Amniotic epithelial cell (primary cell): ENCODE results near the gene UNC13A.
A peak's percentile ranks its signal among the peaks of the same experiment; 100 is the strongest.
"Not testable (repeated sequence)": the region's sequence is repeated elsewhere in the genome, so short reads cannot be mapped to it uniquely, and the experiment has no call there.

Experiments used
- DNase-seq: peaks from one replicate; pipeline ENCODE4 v3.0.0-alpha.2; 2010; ENCODE audit warnings: low read depth

Gene UNC13A

DNA sequence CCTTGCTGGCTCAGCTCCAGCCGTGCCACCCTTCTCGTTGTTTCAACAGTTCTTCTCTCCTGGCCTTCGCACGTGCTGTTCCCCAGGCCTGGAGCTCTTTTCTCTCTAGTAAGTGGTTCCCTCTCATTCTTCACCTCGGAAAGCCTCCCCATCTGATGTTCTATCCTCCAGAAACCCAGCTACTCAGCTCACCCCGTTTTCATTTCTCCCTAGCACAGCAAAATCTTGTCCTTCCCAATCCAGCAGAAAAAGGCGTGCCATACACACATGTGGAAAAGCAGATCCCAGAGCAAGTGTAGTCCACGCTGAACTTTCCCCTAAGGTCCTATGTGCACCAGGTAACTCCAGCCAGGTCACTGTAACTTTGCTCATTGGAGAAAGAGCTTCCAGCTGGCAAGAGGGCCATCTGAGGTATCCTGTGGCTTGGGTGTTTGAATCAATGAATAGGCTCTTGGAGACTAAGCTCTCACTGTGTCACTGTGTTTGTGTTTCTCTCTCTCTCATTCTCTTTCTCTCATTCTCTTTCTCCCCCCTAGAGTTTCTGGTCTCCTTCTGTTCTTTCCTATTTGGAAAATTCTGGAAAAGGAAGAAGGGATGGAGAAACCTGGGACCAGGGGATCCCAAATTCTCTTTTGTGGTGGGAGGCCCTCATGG, 83.7 kb downstream of the UNC13A start:
- DNase-seq = no peak

DNA sequence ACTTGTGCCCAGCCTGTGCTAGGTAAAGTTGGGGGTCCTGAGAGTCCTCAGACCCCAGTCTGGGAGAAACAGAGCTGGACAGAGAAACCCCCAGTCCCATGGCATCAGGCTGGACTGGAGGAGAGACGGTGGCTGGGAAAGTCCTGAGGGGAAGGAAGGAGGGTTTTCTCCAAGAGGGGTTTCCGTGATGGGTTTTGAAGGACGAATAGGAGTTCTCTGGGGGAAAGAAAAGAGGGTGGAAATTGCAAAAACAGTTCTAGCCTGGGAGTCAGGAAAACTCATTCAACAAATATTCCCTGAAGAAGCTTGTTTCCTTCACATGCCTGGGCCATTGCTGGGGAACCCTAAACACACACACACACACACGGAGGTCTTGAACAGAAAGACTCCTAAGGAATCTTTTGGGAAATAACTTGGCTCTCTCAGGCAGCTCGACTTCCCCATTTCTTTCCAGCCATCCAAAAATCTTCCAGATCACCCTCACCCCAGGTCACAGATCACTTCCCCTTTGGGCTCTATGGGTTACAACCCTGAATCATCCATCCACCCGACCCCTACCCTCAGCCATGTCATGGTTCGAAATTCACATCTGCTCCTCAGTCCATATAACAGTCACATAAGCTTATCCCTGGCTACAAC, 85.2 kb downstream of the UNC13A start:
- DNase-seq = no peak

DNA sequence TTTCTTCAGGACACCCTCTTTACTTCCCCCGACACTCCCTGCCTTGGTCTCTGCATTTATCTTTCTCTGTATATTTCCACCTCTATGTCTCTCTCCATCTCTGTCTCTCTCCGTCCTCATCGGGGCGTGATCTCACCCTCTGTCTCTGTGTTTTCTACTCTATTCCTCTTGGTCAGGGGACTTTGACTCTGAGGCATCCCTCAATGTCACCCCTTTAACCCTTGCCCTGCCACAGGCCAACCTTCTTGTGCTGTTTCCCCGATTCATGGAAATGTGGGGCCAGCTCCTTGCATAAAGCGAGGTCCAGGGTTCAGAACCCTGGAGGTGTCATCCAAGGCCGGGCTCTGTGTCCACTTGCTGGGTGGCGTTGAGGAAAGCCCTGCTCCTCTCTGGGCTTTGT, 85.9 kb downstream of the UNC13A start:
- no peak for DNase-seq

DNA sequence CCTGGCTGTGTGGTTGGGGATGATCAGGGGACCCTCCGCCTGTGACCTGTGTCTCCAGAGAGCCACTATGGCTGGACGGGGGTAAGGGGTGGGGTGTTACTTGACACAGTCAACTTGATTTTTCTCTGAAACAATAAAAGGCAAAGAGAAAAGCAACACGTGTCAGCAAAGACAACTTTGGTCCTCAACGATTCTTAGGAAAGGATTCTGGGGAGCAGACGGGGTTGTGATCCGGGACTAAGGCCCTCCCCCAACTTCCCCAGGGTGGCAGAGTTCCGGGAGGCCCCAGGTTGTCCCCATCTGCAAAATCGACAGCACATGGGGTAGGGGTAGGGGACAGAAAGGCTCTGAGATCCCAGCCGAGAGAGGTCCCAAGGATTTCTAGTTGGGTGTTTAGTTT, 86.5 kb downstream of the UNC13A start:
- no peak for DNase-seq

DNA sequence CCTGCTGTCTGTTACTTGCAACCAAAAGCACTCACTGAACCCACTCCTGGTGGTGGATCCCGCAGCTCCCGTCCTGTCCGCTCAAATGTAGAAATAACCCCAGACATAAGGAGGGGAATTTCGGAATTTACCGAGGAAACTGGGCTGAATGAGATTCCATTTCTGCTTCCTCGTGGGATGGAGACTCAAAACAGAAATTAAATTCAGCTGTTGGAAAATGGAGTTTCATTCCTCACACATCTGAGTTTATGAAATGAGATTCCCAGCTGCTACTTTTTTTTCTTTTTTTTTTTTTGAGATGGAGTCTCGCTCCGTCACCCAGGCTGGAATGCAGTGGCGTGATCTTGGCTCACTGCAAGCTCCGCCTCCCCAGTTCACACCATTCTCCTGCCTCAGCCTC, 88.4 kb downstream of the UNC13A start:
- DNase-seq = no peak

DNA sequence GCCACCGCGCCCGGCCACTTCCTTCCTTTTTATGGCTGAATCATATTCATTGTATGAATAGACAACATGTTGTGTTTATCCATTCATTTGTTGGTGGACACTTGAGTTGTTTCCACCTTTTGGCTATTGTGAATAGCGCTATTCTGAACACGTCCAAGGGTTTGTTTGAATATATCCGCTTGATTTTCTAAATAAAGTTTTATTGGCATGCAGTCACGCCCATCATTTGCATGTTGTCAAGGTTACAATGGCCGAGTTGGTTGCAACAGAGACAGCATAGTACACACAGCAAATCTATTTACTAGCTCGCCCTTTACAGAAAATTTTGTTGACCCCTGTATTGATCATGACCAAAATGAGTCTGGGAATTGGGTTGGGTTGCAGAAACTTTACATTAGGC, 89.2 kb downstream of the UNC13A start:
- no peak for DNase-seq

DNA sequence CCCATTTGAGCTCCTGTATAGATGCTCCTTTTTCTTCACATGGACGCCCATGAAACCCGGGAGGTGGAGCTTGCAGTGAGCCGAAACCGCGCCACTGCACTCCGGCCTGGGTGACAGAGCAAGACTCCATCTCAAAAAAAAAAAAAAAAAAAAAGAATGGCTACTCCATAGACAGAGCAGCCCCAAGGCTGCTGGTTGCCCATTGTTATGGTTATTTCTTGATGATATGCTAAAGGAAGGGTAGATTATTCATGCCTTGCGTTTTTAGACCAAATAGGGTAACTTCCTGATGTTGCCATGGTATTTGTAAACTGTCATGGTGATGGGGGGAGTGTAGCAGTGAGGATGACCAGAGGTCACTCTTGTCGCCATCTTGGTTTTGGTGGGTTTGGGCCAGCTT, 90.1 kb downstream of the UNC13A start:
- DNase-seq = not testable (repeated sequence)

DNA sequence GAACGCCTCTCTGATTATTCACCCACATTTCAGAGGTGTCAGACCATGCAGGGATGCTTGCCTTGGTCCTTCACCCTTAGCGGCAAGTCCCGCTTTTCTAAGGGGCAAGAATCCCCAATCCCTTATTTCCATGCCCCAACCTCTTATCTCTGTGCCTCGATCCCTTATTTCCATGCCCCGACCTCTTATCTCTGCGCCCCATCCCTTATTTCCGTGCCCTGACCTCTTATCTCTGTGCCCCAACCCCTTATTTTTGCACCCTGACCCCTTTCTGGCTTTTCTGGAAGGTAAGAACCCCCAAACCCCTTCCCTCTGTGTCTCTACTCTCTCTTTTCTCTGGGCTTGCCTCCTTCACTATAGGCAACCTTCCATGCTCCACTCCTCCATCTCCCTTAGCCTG, 93.9 kb downstream of the UNC13A start:
- DNase-seq = not testable (repeated sequence)

DNA sequence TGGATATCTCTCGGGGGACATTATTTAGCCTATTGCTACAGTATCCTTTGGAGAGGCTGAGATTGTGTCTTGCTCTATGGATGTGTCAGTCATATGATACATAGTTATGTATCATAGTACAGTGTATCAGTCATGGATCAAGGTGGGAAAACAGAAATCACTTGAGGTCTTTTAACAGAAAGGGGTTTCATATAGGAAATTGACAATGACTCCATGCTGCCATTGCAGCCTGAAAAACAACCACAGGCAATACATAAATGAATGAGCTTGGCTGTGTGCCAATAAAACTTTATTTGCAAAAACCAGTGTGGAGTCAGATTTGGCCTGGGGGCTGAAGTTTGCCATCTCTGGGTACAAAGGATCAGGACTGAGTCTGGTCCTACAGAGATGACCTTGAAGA, 97.3 kb downstream of the UNC13A start:
- no peak for DNase-seq

DNA sequence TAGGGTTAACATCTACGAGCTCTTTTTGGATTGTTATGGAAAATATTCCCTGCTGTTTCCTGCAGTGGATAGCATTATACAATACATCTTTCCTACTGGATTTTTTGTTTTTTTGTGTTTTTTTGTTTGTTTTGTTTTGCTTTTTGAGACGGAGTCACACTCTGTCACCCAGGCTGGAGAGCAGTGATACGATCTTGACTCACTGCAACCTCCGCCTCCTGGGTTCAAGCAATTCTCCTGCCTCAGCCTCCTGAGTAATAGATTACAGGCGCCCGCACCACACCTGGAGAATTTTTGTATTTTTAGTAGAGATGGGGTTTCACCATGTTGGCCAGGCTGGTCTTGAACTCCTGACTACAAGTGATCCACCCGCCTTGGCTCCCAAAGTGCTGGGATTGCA, 102.8 kb downstream of the UNC13A start:
- DNase-seq = not testable (repeated sequence)

DNA sequence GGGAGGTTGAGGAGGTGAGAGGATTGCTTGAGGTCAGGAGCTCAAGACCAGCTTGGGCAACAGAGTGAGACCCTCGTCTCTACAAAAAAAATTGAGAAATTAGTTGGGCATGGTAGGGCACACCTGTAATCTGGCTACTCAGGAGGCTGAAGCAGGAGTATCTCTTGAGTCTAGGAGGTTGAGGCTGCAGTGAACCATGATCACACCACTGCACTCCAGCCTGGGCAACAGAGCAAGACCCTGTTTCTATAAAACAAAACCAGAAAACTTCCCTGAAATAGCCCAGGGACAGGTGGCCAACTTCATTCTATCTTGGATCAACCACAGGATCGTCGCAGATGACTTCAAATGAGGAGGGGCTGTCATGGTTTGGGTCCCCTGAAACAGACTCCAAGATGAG, 104.0 kb downstream of the UNC13A start:
- DNase-seq = no peak

DNA sequence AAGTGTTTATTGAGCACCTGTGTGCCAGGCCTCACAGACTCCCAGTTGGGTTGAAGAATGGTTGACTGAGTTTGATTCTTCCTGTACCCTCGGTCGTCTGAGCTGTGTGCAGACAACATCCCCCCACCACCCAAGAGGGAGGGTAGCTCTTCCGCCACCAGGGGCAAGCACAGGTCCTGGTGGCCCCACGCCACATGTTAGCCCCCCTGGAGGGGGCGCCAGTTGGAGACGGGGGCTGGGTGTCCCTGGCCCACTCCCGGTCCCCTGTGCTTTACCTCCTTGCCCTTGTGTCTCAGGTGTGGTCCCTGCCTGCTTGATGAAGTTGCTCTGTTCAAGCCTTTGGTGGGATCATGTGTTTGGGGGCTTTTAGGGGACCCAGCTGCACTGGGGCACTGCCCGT, 105.5 kb downstream of the UNC13A start:
- DNase-seq = no peak

DNA sequence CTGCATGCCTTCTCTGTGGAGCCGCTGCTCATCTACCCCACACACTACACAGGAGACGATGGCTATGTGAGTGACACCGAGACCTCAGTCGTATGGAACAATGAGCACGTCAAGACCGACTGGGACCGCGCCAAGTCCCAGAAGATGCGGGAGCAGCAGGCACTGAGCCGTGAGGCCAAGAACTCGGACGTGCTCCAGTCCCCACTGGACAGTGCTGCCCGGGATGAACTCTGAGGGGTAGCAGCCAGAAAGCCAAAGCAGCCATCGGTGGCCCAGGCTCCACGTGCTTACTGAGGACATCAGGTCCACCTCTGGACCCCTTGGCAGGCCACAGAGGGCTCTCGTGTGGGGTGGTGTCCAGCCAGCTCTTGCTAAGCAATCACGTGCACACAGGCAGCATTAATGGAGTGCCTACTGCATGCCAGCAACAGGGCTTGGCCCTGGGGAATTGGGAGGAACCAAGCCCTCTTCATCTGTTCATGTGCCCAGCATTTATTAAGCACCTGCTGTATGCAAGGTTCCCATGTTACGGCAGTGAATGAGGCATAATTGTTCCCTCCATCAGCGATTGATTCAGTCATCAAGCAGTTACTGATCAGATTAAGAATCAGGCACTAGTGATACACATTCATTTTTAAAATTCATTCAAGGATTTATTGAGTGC, 106.8 kb downstream of the UNC13A start:
- DNase-seq = no peak

DNA sequence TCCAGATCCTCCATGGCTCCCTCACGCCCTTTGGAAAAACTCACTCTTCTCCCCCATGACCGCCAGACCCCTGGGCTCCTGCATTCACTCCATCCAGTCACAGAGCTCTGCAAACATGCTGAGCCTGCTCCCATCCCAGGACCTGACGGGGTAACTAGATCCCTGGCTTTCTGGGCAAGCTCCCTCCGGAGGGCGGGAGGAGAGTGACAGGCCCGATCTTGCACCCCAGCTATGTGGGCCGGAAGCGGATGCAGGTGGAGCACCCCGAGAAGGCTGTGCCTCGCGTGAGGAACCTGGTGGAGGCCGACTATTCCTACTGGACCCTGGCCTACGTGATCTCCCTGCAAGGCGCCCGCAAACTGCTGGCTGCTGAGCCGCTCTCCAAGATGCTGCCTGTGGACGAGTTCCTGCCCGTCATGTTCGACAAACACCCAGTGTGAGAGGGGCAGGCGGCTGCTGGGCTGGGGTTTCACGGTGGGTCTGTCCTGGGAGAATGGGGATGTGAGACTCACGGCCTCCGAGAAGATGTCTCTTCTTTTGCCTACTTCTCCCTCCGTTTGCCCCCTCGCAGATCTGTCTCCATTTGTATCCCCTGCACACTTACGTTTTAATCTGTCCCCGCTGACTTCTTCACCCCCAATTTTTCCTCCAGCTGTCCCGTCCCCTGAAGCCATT, 107.5 kb downstream of the UNC13A start:
- no peak for DNase-seq

DNA sequence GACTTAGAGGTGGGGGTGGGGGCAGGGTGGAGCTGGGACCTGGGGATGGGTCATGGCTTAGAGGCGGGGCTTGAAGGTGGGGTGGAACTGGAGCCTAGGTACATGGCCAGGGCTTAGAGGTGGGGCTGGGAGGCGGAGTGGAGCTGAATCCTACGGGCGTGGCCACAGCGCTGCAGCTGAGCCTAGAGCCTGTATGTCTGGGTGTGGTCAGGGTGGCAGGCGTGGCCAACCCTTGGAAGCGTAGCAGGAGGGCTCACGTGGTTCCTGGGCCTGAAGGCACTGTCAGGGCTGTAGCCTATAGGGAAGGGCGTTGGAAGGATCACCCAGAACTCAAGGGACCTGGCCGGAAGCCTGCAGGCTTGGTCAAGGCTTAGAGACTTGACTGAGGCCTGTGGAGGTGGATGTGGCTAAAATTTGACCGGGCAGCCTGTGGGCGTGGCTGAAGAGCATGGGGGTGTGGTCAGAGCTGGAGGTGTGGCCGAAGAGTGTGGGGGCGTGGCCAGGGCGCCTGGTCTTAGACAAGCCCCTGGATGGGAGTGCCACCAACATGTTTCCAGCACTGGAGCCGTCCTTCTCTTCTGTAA, 108.4 kb downstream of the UNC13A start:
- DNase-seq = peak; percentile 50

DNA sequence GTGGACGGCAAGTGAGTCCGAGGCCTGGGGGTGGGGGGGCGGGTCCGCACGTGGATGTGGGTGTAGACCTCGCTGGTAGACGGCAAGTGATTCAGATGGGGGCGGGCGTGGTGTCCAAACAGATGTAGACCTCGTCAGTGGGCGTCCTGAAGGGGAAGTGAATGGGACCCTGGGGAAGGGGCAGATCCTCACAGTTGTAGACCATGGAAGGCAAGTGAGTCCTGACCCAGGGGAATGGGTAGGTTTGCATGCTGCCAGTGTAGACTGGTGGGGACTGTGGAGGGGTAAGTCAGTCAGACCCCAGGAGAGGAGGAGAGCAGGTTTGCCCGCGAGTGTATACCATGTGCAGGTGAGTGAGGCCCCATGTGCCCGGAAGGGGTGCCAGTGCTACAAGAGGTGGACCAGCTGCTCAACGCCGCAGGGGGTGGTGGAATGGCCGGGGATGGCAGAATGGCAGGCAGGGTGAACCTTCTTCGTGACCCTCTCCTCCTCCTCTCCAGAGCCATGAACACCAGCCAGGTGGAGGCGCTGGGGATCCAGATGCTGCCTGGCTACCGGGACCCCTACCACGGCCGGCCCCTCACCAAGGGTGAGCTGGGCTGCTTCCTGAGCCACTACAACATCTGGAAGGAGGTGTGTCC, 110.6 kb downstream of the UNC13A start:
- DNase-seq = no peak

DNA sequence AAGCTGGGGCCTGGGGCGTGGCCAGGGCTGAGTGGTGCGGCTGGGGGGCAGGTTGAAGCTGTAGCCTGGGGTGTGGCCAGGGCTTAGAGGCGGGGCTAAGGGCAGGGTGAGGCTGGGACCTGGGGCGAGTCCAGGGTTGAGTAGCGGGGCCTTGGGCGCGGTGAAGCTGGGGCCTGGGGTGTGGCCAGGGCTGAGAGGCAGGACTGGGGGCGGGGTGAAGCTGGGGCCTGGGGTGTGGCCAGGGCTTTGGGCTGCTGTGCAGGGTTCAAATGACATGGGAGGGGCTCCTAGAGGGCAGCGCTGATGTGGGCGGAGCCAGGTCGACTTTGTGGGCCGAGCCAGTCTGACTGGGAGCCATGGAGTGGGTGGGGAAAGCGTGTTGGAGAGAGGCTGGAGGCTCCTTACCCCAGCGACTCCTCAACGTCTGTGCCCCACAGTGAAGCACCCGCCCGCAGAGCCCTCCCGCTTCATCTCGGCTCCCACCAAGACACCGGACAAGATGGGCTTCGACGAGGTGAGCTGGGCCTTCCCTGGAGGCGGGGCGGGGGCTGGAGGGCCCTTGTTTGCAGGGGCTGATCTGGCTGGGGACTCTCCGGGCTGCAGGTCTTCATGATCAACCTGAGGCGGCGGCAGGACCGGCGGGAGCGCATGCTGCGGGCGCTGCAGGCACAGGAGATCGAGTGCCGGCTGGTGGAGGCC, 111.2 kb downstream of the UNC13A start:
- peak; percentile 74 for DNase-seq

DNA sequence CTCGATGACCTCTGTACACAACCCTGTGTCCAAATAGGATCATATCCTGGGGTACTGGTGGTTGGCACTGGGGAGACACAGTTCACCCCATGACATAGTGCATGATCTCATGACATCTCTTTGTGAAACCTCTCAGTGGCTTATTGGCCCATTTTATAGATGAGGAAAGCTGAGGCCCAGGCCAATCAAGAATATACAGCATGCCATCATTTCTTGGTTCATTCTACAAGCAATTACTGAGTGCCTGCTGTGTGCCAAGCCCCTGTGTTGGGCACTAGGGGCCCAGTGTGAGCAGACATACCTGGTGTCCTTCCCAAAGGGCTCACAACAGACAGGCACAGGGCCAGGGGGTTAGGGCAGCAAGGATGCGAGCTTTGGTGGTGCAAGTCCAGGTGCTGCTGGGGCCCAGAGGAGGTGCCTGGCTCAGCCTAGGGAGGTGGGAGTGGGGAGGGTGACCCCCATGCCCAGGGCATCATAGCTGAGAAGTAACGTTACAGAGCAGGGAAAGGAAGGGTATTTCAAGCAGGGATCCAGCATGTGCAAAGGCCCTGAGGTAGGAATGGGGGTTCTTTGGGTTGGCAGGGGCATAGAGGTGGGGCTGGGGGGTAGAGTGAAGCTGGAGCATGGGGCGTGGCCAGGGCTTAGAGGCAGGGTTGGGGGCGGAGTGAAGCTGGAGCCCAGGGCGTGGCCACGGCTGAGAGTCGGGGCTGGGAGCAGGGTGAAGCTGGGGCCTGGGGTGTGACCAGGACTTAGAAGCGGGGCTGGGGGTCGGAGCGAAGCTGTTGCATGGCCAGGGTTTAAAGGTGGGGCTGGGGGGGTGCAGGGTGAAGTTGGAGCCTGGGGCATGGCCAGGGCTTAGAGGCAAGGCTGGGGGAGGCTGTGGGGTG, 112.0 kb downstream of the UNC13A start:
- no peak for DNase-seq

DNA sequence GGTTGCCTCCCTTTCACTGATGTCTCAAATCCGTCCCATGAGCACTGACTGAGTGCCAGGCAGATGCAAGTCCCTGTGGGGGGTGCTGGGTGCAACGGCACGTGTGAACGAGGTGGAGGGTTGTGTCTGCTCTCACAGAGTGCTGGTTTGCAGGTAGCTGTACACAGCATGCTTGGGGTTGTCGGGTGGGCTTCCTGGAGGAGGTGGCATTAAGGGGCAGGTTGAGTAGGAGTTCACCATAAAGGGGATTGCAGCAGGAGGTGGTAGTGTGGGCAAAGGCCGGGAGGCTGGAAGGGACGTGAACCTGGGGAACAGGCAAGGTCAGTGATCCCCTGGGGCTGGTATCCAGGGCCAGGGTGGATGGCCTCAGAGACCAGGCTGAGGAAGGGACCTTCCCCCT, 115.5 kb downstream of the UNC13A start:
- no peak for DNase-seq

DNA sequence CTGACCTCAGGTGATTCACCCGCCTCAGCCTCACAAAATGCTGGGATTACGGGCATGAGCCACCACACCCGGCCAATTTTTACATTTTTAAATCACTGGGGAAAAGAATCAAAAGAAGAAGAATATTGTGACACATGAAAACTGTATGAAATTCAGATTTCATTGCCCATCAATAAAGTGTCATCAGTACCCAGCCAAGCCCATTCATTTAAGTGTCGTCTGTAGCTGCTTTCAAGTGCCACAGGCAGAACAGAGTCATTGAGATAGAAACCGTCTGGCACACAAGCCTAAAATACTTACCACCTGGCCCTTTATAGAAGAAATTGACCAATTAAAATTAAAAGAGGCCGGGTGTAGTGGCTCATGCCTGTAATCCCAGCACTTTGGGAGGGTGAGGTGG, 117.4 kb downstream of the UNC13A start:
- DNase-seq = no peak

DNA sequence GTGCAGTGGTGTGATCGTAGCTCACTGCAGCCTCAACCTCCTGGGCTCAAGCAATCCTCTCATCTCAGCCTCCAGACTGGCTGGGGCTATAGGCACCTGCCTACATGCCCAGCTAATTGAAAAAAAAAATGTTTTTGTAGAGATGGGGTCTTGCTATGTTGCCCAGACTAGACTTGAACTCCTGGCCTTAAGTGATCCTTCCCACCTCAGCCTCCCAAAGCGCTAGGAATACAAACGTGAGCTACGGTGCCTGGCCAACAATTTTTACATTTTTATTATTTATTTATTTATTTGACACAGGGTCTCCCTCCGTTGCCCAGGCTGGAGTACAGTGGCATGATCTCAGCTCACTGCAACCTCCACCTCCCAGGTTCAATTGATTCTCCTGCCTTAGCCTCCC, 117.9 kb downstream of the UNC13A start:
- DNase-seq = not testable (repeated sequence)
